Neural progenitor cell (in vitro differentiated cells): ENCODE measurements around the gene GGT6.

Experiments
- EZH2 ChIP-seq: fragments of 200-600 bp; sonication (generic); IDR thresholded peaks from 2 replicates; pipeline ENCODE4 v1.6.1; 2017; ENCODE audit warnings: antibody characterized with exemption, mild to moderate bottlenecking, moderate library complexity
- EZH2phosphoT487 ChIP-seq: fragments of 200-600 bp; sonication (generic); IDR thresholded peaks from 2 replicates; pipeline ENCODE4 v1.6.1; 2017; ENCODE audit warnings: antibody characterized with exemption
- TF ChIP-seq, protein P1 (sequence below): fragments of 200-600 bp; sonication (generic); IDR thresholded peaks from 2 replicates; pipeline ENCODE4 v1.5.1; 2017; ENCODE audit warnings: antibody characterized with exemption, mild to moderate bottlenecking

DNA sequence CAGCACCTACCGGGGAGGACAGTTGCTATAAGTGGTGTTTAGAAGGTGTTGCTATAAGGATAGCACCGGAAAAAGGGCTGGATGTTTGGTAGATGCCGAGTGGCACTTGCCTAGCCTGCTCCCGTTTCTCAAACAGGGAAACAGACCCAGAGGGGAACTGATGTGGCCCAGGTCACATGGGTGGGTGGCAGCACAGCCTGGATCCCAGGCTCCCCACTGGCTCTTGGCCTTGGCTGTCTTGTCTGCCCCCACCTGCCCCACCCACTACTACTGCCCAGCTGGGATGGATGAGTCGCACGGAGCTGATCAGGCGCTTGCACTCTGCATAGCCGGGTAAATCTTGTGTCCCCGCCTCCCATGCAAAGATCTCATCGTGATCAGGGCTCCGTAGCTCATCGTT is 31.2 kb upstream of the GGT6 start:
- TF ChIP-seq, protein P1, sequence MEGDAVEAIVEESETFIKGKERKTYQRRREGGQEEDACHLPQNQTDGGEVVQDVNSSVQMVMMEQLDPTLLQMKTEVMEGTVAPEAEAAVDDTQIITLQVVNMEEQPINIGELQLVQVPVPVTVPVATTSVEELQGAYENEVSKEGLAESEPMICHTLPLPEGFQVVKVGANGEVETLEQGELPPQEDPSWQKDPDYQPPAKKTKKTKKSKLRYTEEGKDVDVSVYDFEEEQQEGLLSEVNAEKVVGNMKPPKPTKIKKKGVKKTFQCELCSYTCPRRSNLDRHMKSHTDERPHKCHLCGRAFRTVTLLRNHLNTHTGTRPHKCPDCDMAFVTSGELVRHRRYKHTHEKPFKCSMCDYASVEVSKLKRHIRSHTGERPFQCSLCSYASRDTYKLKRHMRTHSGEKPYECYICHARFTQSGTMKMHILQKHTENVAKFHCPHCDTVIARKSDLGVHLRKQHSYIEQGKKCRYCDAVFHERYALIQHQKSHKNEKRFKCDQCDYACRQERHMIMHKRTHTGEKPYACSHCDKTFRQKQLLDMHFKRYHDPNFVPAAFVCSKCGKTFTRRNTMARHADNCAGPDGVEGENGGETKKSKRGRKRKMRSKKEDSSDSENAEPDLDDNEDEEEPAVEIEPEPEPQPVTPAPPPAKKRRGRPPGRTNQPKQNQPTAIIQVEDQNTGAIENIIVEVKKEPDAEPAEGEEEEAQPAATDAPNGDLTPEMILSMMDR = no peak
- TF ChIP-seq EZH2 (no peak), EZH2phosphoT487 (no peak)
